Cardiac muscle cell (in vitro differentiated cells and primary cell): ENCODE measurements around the gene IGF2. TPM values are rescaled to one million over a fixed set of nuclear protein-coding genes. Genes with fewer than 3 reads are reported as not detected.

Source experiments
- DNase-seq, 2 donors: peaks; one replicate each; pipeline versions ENCODE4 v3.0.0 to v3.0.0-alpha.2; 2010 to 2017; ENCODE audit warnings: low read depth in 1 of 2, low spot score in 1 of 2
- H3K27ac ChIP-seq: fragments of 200-600 bp; sonication (generic); 2 replicates; pipeline ENCODE4 v1.5.1; 2016
- H3K27me3 ChIP-seq: fragments of 200-600 bp; sonication (generic); 2 replicates; pipeline ENCODE4 v1.6.0; 2016; ENCODE audit warnings: control low read depth
- H3K36me3 ChIP-seq: fragments of 200-600 bp; sonication (generic); 2 replicates; pipeline ENCODE4 v1.5.1; 2016; ENCODE audit warnings: control low read depth
- H3K4me1 ChIP-seq: fragments of 200-600 bp; sonication (generic); 2 replicates; pipeline ENCODE4 v1.8.1; 2017; ENCODE audit warnings: low read depth, mild to moderate bottlenecking, mixed run types
- H3K4me3 ChIP-seq: fragments of 200-600 bp; sonication (generic); 2 replicates; pipeline ENCODE4 v1.5.1; 2016; ENCODE audit warnings: mild to moderate bottlenecking
- H3K9me3 ChIP-seq: fragments of 200-600 bp; sonication (generic); 2 replicates; pipeline ENCODE4 v1.5.1; 2017; ENCODE audit warnings: low read depth, mild to moderate bottlenecking, control low read depth
- CTCF ChIP-seq: IDR thresholded peaks from 2 replicates; pipeline ENCODE4 v1.5.1; 2012; ENCODE audit warnings: low read depth, mild to moderate bottlenecking, low read length
- polyA plus RNA-seq: library from polyadenylated mRNA; unstranded; fragments of >200 nt; fragmentation: Nextera tagmentation; extraction: Ambion mirVana; gene quantifications from 2 replicates; pipeline ENCODE4 v1.2.1, GENCODE V29; 2016
- total RNA-seq: library from RNA; depleted of rRNA; stranded (reverse); fragments of >200 nt; gene quantifications from 2 replicates; pipeline ENCODE4 v1.2.3, GENCODE V29; 2016

IGF2 gene
- total and polyA plus RNA-seq, 2 experiments from 2014 or later, result 91.4 to 155 TPM

GRCh38 chr11:2173761-2174160 is 34.6 kb upstream of the IGF2 start:
- no peaks in the 10 kb centered on the region for H3K4me1 ChIP-seq
- no peak overlapping the region for H3K27ac ChIP-seq
- H3K4me3 ChIP-seq, result no peak overlapping the region
- H3K27me3 ChIP-seq, result no peaks in the 10 kb centered on the region
- no peaks in the 10 kb centered on the region for H3K36me3 ChIP-seq
- TF ChIP-seq CTCF, result no peak
- DNase-seq, result no peak
- H3K9me3 ChIP-seq, result no peaks in the 10 kb centered on the region

GRCh38 chr11:2173150-2173693 is 34.0 kb upstream of the IGF2 start:
- no peaks in the 10 kb centered on the region for H3K36me3 ChIP-seq
- H3K4me1 ChIP-seq, result no peaks in the 10 kb centered on the region
- peak; percentile 52 for TF ChIP-seq CTCF
- H3K27me3 ChIP-seq, result no peaks in the 10 kb centered on the region
- H3K27ac ChIP-seq, result no peak overlapping the region
- H3K4me3 ChIP-seq, result no peak overlapping the region
- no peak for DNase-seq
- no peaks in the 10 kb centered on the region for H3K9me3 ChIP-seq

- Histone ChIP-seq H3K27ac (no peak overlapping the region), H3K4me3 (no peak overlapping the region), H3K36me3 (no peaks in the 10 kb centered on the region), H3K27me3 (no peaks in the 10 kb centered on the region), H3K4me1 (no peaks in the 10 kb centered on the region), H3K9me3 (no peaks in the 10 kb centered on the region)
- TF ChIP-seq CTCF, result no peak
- no peak for DNase-seq
Observed at GRCh38 chr11:2172676-2173075, 33.5 kb upstream of the IGF2 start.

GRCh38 chr11:2171591-2172003 is 32.4 kb upstream of the IGF2 start, which contains the start of gene TH:
TH (minus strand) TSS chr11:2171815; CDS start chr11:2171786, 29 bp downstream.
- no peaks in the 10 kb centered on the region for H3K4me1 ChIP-seq
- no peak within 1 kb of the TSS for H3K27ac ChIP-seq
- no peak within 1 kb of the TSS for H3K4me3 ChIP-seq
- DNase-seq, result no peak
- H3K36me3 ChIP-seq, result no peaks in the 10 kb centered on the region
- H3K9me3 ChIP-seq, result no peaks in the 10 kb centered on the region
- TF ChIP-seq CTCF, result no peak
- H3K27me3 ChIP-seq, result no peaks in the 10 kb centered on the region

GRCh38 chr11:2169626-2170570 is 30.7 kb upstream of the IGF2 start:
- Histone ChIP-seq H3K4me3 (no peak overlapping the region), H3K4me1 (no peaks in the 10 kb centered on the region), H3K36me3 (no peaks in the 10 kb centered on the region), H3K27ac (no peak overlapping the region), H3K27me3 (no peaks in the 10 kb centered on the region), H3K9me3 (no peaks in the 10 kb centered on the region)
- DNase-seq, result no peak
- TF ChIP-seq CTCF, result no peak
